ENCODE measurements around the gene SFTPB. TPM values are rescaled to one million over a fixed set of nuclear protein-coding genes. Genes with fewer than 3 reads are reported as not detected.
A peak's percentile ranks its signal among the peaks of the same experiment; 100 is the strongest.

SFTPB gene
- total and polyA plus RNA-seq, 5 donors, result 0.60 to 3.1 TPM; not detected in 3

GRCh38 chr2:85692039-85692645 lies 24.1 kb upstream of the SFTPB start:
- Histone ChIP-seq H3K4me1 (ENCODE audit: control insufficient read depth, insufficient read depth, low read length) (no peaks in the 10 kb centered on the region), H3K9me3 (ENCODE audit: control insufficient read depth, low read length) (no peaks in the 10 kb centered on the region), H3K27ac (ENCODE audit: low read length) (no peak overlapping the region), H3K4me3 (ENCODE audit: low read length) (no peak overlapping the region), H3K27me3 (ENCODE audit: control insufficient read depth, insufficient read depth) (no peaks in the 10 kb centered on the region)
- 87% methylated on average over 5 of the region's 5 CpGs for WGBS
- ATAC-seq (no peak), DNase-seq (no peak)
- intact Hi-C loops (cut with DNase I), result no loop called here

- no peak overlapping the region for H3K27ac ChIP-seq (ENCODE audit: low read length)
- H3K4me1 ChIP-seq (ENCODE audit: control insufficient read depth, insufficient read depth, low read length), result no peaks in the 10 kb centered on the region
- H3K4me3 ChIP-seq (ENCODE audit: low read length), result no peak overlapping the region
- no peaks in the 10 kb centered on the region for H3K9me3 ChIP-seq (ENCODE audit: control insufficient read depth, low read length)
- WGBS, result 93% methylated on average over 4 of the region's 4 CpGs
- intact Hi-C loops (cut with DNase I), result no loop called here
- no peaks in the 10 kb centered on the region for H3K27me3 ChIP-seq (ENCODE audit: control insufficient read depth, insufficient read depth)
- DNase-seq (no peak), ATAC-seq (no peak)
These were observed 22.9 kb upstream of the SFTPB start for GRCh38 chr2:85690932-85691331.

GRCh38 chr2:85684806-85685205 lies 16.8 kb upstream of the SFTPB start:
- no peak overlapping the region for H3K27ac ChIP-seq (ENCODE audit: low read length)

GRCh38 chr2:85684380-85684779 lies 16.4 kb upstream of the SFTPB start:
- Histone ChIP-seq H3K27me3 (ENCODE audit: control insufficient read depth, insufficient read depth) (no peaks in the 10 kb centered on the region), H3K27ac (ENCODE audit: low read length) (no peak overlapping the region), H3K4me1 (ENCODE audit: control insufficient read depth, insufficient read depth, low read length) (peaks cover 6% of the 10 kb centered on the region), H3K9me3 (ENCODE audit: control insufficient read depth, low read length) (no peaks in the 10 kb centered on the region), H3K4me3 (ENCODE audit: low read length) (no peak overlapping the region)
- intact Hi-C loops (cut with DNase I), result no loop called here
- DNase-seq, result no peak
- 98% methylated on average over 4 of the region's 4 CpGs for WGBS
- ATAC-seq, result no peak

More at GRCh38 chr2:85684806-85685205, 16.8 kb upstream of the SFTPB start:
- intact Hi-C loops (cut with DNase I), result no loop called here
- no peak for DNase-seq
- no peaks in the 10 kb centered on the region for H3K9me3 ChIP-seq (ENCODE audit: control insufficient read depth, low read length)
- H3K27me3 ChIP-seq (ENCODE audit: control insufficient read depth, insufficient read depth), result no peaks in the 10 kb centered on the region
- ATAC-seq, result no peak
- WGBS, result 77% methylated on average over 4 of the region's 4 CpGs
- H3K4me1 ChIP-seq (ENCODE audit: control insufficient read depth, insufficient read depth, low read length), result peaks cover 6% of the 10 kb centered on the region
- H3K4me3 ChIP-seq (ENCODE audit: low read length), result no peak overlapping the region

GRCh38 chr2:85682378-85682777 lies 14.4 kb upstream of the SFTPB start:
- 85% methylated on average over 5 of the region's 5 CpGs for WGBS
- Histone ChIP-seq H3K4me3 (ENCODE audit: low read length) (no peak overlapping the region), H3K27ac (ENCODE audit: low read length) (no peak overlapping the region), H3K4me1 (ENCODE audit: control insufficient read depth, insufficient read depth, low read length) (peaks cover 8% of the 10 kb centered on the region), H3K9me3 (ENCODE audit: control insufficient read depth, low read length) (no peaks in the 10 kb centered on the region), H3K27me3 (ENCODE audit: control insufficient read depth, insufficient read depth) (no peaks in the 10 kb centered on the region)
- ATAC-seq (no peak), DNase-seq (no peak)
- intact Hi-C loops (cut with DNase I), result no loop called here

- Histone ChIP-seq H3K9me3 (ENCODE audit: control insufficient read depth, low read length) (no peaks in the 10 kb centered on the region), H3K27ac (ENCODE audit: low read length) (no peak overlapping the region), H3K27me3 (ENCODE audit: control insufficient read depth, insufficient read depth) (no peaks in the 10 kb centered on the region), H3K4me1 (ENCODE audit: control insufficient read depth, insufficient read depth, low read length) (peaks cover 8% of the 10 kb centered on the region), H3K4me3 (ENCODE audit: low read length) (no peak overlapping the region)
- WGBS, result 100% methylated on average over 1 of the region's 1 CpG
- DNase-seq (no peak), ATAC-seq (no peak)
- intact Hi-C loops (cut with DNase I), result no loop called here
These were observed 13.8 kb upstream of the SFTPB start for GRCh38 chr2:85681776-85682175.

- DNase-seq (no peak), ATAC-seq (peak in 1 of 2 donors; percentile 40)
- intact Hi-C loops (cut with DNase I), result no loop called here
- 79% methylated on average over 5 of the region's 5 CpGs for WGBS
- H3K27me3 ChIP-seq (ENCODE audit: control insufficient read depth, insufficient read depth), result no peaks in the 10 kb centered on the region
- no peaks in the 10 kb centered on the region for H3K9me3 ChIP-seq (ENCODE audit: control insufficient read depth, low read length)
- H3K4me3 ChIP-seq (ENCODE audit: low read length), result no peak overlapping the region
- no peak overlapping the region for H3K27ac ChIP-seq (ENCODE audit: low read length)
- H3K4me1 ChIP-seq (ENCODE audit: control insufficient read depth, insufficient read depth, low read length), result peaks cover 8% of the 10 kb centered on the region
These were observed 13.4 kb upstream of the SFTPB start for GRCh38 chr2:85681372-85681763.

GRCh38 chr2:85680707-85681371 lies 12.8 kb upstream of the SFTPB start:
- Histone ChIP-seq H3K4me3 (ENCODE audit: low read length) (no peak overlapping the region), H3K4me1 (ENCODE audit: control insufficient read depth, insufficient read depth, low read length) (peaks cover 8% of the 10 kb centered on the region), H3K9me3 (ENCODE audit: control insufficient read depth, low read length) (no peaks in the 10 kb centered on the region), H3K27ac (ENCODE audit: low read length) (no peak overlapping the region), H3K27me3 (ENCODE audit: control insufficient read depth, insufficient read depth) (no peaks in the 10 kb centered on the region)
- DNase-seq (no peak), ATAC-seq (no peak)
- intact Hi-C loops (cut with DNase I), result no loop called here
- 70% methylated on average over 2 of the region's 2 CpGs for WGBS

- Histone ChIP-seq H3K9me3 (ENCODE audit: control insufficient read depth, low read length) (no peaks in the 10 kb centered on the region), H3K4me3 (ENCODE audit: low read length) (no peak overlapping the region), H3K27me3 (ENCODE audit: control insufficient read depth, insufficient read depth) (no peaks in the 10 kb centered on the region), H3K27ac (ENCODE audit: low read length) (peak overlapping the region; percentile 46), H3K4me1 (ENCODE audit: control insufficient read depth, insufficient read depth, low read length) (peaks cover 8% of the 10 kb centered on the region)
- peak; percentile 92 to 97 (median 95) for DNase-seq
- peak; percentile 90 for ATAC-seq
- intact Hi-C loops (cut with DNase I), result no loop called here
- WGBS, result 22% methylated on average over 25 of the region's 25 CpGs
These were observed 11.0 kb upstream of the SFTPB start for GRCh38 chr2:85678794-85679672.

- no peak overlapping the region for H3K4me3 ChIP-seq (ENCODE audit: low read length)
These were observed 10.4 kb upstream of the SFTPB start for GRCh38 chr2:85678377-85678776.

More at GRCh38 chr2:85678377-85678776, 10.4 kb upstream of the SFTPB start:
- DNase-seq (no peak), ATAC-seq (peak in 1 of 2 donors; percentile 9)
- WGBS, result 79% methylated on average over 3 of the region's 3 CpGs
- Histone ChIP-seq H3K4me1 (ENCODE audit: control insufficient read depth, insufficient read depth, low read length) (peaks cover 8% of the 10 kb centered on the region), H3K27me3 (ENCODE audit: control insufficient read depth, insufficient read depth) (no peaks in the 10 kb centered on the region), H3K9me3 (ENCODE audit: control insufficient read depth, low read length) (no peaks in the 10 kb centered on the region), H3K27ac (ENCODE audit: low read length) (no peak overlapping the region)
- intact Hi-C loops (cut with DNase I), result no loop called here

Data from right cardiac atrium (tissue), 5 donors.